ENCODE results near the gene PLCB4.

DNA sequence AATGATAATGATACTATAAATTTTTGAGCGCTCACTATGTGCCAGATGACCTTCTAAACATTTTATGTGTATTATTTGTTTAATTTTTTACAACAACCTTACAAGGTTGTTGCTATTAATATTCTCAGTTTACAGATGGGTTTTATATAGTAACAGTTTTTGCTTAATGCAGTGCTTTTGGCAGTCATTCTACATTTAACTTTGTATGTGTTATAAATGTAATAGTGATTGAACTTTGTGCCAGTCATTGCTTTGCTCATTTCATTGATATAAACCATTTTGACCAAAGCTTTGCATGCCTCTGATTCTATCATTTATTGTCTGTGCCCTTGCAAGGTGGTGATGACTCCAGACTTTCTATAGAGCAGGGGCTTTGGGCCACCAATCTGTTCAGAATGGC lies 239.2 kb downstream of the PLCB4 start:
- TF ChIP-seq ZBTB6 (tag by site-specific recombination; IDR thresholded peaks at IDR 0.05), result no peak
- TF ChIP-seq CTCF (tag by site-specific recombination; IDR thresholded peaks at IDR 0.05), result no peak

Data from HEK293 (cell line).